ENCODE results near the gene PIGC. TPM values are rescaled to one million over a fixed set of nuclear protein-coding genes. Genes with fewer than 3 reads are reported as not detected.

PIGC gene
- total RNA-seq, 4 donors from 2014 or later, result 23.3 to 26.3 (median 25.8) TPM

DNA sequence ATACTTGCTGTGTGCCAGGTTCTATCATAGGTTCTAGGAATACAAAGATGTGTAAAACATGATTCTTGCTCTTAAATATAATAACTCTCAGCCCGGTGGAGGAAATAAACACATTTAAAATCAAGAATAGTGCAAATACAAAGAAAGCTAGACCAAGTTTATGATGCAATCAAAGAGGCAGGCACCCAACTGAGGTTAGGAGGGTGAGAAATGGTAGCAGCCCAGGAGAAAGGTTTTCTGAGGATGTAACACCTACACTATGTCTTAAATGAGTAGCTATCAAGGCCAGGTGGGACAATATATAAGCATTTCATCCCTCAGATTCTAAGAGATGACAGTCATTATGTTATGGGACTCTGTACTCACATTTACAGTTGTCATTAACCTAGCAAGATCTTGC is 9.7 kb upstream of the PIGC start:
- no peak for TF ChIP-seq EP300 (IDR thresholded peaks at IDR 0.05)
- TF ChIP-seq, protein P1, sequence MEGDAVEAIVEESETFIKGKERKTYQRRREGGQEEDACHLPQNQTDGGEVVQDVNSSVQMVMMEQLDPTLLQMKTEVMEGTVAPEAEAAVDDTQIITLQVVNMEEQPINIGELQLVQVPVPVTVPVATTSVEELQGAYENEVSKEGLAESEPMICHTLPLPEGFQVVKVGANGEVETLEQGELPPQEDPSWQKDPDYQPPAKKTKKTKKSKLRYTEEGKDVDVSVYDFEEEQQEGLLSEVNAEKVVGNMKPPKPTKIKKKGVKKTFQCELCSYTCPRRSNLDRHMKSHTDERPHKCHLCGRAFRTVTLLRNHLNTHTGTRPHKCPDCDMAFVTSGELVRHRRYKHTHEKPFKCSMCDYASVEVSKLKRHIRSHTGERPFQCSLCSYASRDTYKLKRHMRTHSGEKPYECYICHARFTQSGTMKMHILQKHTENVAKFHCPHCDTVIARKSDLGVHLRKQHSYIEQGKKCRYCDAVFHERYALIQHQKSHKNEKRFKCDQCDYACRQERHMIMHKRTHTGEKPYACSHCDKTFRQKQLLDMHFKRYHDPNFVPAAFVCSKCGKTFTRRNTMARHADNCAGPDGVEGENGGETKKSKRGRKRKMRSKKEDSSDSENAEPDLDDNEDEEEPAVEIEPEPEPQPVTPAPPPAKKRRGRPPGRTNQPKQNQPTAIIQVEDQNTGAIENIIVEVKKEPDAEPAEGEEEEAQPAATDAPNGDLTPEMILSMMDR (IDR thresholded peaks at IDR 0.05), result no peak
- no peak for TF ChIP-seq POLR2A (IDR thresholded peaks at IDR 0.05)
- no peak for TF ChIP-seq POLR2AphosphoS5 (IDR thresholded peaks at IDR 0.05)
- Histone ChIP-seq H3K27ac (no peak overlapping the region), H3K4me3 (no peak overlapping the region), H3K27me3 (no peaks in the 10 kb centered on the region), H3K9me3 (no peaks in the 10 kb centered on the region), H3K36me3 (no peaks in the 10 kb centered on the region), H3K4me1 (peaks cover 0 to 10% (median 0%) of the 10 kb centered on the region in 3 donors)
- ATAC-seq, result no peak
- WGBS, 2 donors (ENCODE audit: low coverage in 1 of 2), result 58 to 100% methylated on average over 1 of the region's 1 CpG

DNA sequence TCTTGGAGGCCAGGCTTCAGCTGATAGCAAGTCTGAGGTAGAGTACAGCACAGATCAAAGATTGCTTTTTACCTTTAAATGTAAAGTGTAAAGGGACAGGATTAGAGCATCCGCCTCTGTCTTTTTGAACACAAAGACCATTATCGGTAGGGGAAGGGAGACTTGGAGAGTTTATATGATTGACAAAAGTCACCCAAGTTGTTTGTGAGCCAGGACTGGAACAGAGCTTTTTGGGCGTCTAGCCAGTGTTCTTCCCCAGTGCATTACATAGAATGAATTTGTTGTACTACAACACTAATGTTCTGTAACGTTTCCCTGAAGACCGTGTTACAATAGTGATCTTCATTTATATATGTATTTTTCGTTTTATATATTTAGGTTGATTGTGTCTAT is 9.3 kb upstream of the PIGC start:
- 65 to 72% methylated on average over 6 of the region's 6 CpGs for WGBS, 2 donors (ENCODE audit: low coverage in 1 of 2)
- no peak for ATAC-seq
- Histone ChIP-seq H3K4me1 (peaks cover 0 to 10% (median 0%) of the 10 kb centered on the region in 3 donors), H3K36me3 (no peaks in the 10 kb centered on the region), H3K27me3 (no peaks in the 10 kb centered on the region), H3K4me3 (no peak overlapping the region), H3K27ac (no peak overlapping the region), H3K9me3 (no peaks in the 10 kb centered on the region)
- TF ChIP-seq, protein P1 (IDR thresholded peaks at IDR 0.05), result no peak
- no peak for TF ChIP-seq EP300 (IDR thresholded peaks at IDR 0.05)
- TF ChIP-seq POLR2A (IDR thresholded peaks at IDR 0.05), result no peak
- TF ChIP-seq POLR2AphosphoS5 (IDR thresholded peaks at IDR 0.05), result no peak

DNA sequence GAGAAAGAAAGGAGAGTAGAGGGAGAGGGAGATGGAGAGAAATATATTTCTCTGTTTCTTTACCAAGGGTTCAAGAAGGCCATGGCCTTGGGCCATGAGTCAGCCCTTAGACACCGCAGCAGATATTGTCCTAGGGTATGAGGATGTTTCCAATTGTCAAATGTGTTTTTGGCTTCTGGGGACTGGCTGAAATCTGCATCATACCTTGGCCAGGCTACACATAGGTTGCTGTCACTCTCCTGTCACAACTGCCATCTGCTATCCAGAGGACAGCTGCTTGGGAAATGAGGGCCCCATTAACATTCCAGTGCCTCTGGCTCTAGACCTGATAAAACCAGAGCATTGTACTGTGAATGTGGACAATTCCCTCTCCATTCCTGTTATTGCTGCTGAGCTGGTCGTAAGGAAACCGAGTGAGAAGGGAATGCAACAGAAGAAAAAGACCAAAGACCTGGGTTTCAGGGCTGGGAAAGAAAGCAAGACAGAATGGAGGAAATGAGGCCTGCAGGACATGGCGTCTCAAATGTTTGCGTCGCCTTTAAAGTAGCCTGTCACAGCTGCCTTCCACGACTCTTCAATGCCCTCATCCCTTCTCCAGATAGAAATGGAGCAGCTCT is 8.8 kb upstream of the PIGC start:
- no peaks in the 10 kb centered on the region for H3K27me3 ChIP-seq
- H3K27ac ChIP-seq, result no peak overlapping the region
- TF ChIP-seq POLR2AphosphoS5 (IDR thresholded peaks at IDR 0.05) (no peak), EP300 (IDR thresholded peaks at IDR 0.05) (no peak), POLR2A (IDR thresholded peaks at IDR 0.05) (no peak)
- TF ChIP-seq, protein P1 (IDR thresholded peaks at IDR 0.05), result no peak
- peaks cover 0 to 10% (median 0%) of the 10 kb centered on the region in 3 donors for H3K4me1 ChIP-seq
- H3K4me3 ChIP-seq, result no peak overlapping the region
- H3K9me3 ChIP-seq, result no peaks in the 10 kb centered on the region
- no peak for ATAC-seq
- WGBS, 2 donors (ENCODE audit: low coverage in 1 of 2), result 69 to 90% methylated on average over 6 to 7 of the region's 7 CpGs
- no peaks in the 10 kb centered on the region for H3K36me3 ChIP-seq

DNA sequence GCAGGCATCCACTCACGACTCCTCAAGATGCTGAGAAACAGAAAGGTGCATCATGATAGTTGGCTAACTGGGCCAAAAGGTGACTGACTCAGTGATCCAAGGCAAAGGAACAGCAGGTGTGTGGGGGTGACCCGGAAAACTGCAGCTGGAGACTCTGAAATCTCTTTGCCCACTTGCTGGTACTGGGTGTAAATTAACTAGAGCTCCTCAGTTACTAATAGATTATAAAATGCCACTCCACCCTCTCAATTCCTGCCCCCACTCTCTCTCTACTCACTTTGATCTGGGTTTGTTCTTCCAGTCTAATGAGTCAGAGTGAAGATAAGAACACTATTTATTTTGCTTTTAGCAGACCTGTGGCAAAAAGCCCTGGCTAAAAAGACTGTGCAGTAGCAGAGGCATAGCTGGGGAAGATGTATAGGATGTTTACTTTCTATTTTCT is 7.2 kb upstream of the PIGC start:
- WGBS, 2 donors (ENCODE audit: low coverage in 1 of 2), result 41 to 72% methylated on average over 2 of the region's 2 CpGs
- no peak for ATAC-seq
- Histone ChIP-seq H3K36me3 (no peaks in the 10 kb centered on the region), H3K4me1 (peaks cover 0 to 10% (median 0%) of the 10 kb centered on the region in 3 donors), H3K27ac (no peak overlapping the region), H3K9me3 (no peaks in the 10 kb centered on the region), H3K27me3 (no peaks in the 10 kb centered on the region), H3K4me3 (no peak overlapping the region)
- no peak for TF ChIP-seq EP300 (IDR thresholded peaks at IDR 0.05)
- no peak for TF ChIP-seq POLR2A (IDR thresholded peaks at IDR 0.05)
- TF ChIP-seq, protein P1 (IDR thresholded peaks at IDR 0.05), result no peak
- no peak for TF ChIP-seq POLR2AphosphoS5 (IDR thresholded peaks at IDR 0.05)

DNA sequence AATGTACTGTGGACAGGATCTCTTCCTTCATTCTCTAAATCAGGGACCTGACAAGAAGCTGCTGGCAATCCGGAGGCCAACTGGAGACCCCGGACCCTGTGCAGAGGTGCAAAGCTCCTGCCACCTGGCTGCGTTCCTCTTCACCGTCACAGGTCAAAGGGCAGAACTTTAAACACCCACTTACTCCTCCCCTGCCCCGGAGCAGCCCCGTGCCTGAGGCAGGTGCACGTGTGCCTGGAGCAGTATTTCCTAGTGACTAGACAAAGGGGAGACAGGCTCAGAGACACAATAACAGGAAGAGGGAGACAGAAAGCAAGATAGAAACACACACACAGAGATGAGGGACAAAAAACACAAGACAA is 6.6 kb upstream of the PIGC start:
- no peak for ATAC-seq
- H3K4me3 ChIP-seq, result no peak overlapping the region
- H3K4me1 ChIP-seq, result peaks cover 0 to 10% (median 0%) of the 10 kb centered on the region in 3 donors
- no peaks in the 10 kb centered on the region for H3K36me3 ChIP-seq
- no CpG with 5 or more reads among the region's 7 CpGs for WGBS, 2 donors (ENCODE audit: low coverage in 1 of 2)
- no peaks in the 10 kb centered on the region for H3K27me3 ChIP-seq
- H3K9me3 ChIP-seq, result no peaks in the 10 kb centered on the region
- TF ChIP-seq POLR2A (IDR thresholded peaks at IDR 0.05), result no peak
- TF ChIP-seq, protein P1 (IDR thresholded peaks at IDR 0.05), result no peak
- no peak for TF ChIP-seq EP300 (IDR thresholded peaks at IDR 0.05)
- H3K27ac ChIP-seq, result no peak overlapping the region

All from gastroesophageal sphincter (tissue), 4 donors.